Posterior cingulate gyrus (tissue), 11 donors: Measurements from ENCODE around the gene NOVA2.
"Not testable (repeated sequence)": the region's sequence is repeated elsewhere in the genome, so short reads cannot be mapped to it uniquely, and the experiment has no call there.

Source experiments
- DNase-seq, 10 donors: peaks; one replicate each; pipeline versions ENCODE4 v3.0.0 to v3.0.0-alpha.2; 2020 to 2021; ENCODE audit warnings: mixed read lengths in 3 of 10
- intact Hi-C: fragments of 100-400 bp; cut with DNase I; formaldehyde crosslinking; loops from one replicate; pipeline ENCODE4 v1.15.1; 2023

Gene NOVA2

DNA sequence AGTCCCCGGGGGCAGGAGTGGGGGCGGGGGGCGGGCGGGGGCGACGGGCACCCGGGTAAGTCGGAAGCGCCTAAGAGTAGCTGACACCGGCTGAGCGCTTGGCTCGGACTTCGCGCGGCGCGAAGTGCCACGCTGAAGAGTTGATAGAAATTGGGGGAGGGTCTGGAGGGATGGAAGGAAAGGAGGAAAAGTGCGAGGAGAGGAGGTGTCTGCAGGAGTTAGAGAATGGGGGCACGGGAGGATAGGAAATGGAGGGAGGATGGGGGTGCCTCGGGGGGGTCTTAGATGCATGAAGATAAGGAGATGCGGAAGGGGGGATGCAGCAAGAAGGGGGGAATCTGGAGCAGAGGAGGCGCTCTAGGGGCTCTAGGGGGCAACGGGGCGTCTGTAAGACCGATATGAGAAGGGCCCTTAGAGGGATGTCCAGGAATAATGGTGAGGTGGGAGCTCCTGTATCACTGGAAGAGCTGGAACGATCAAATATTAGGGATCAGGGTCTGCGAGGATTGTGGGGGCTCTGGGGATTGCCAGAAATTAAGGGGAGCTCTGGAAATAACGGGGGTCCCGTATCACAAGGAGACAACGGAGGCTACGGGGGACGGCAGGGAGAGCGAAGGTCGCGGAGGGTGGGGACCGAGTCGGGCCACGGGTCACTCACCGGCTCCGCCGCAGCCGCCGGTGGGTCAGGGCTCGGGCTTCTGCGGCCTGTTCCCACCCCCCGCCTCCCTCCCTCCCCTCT is 71.6 kb downstream of the NOVA2 start, which contains the start of gene MYPOP:
Gene MYPOP (minus strand): TSS at position 702 of the 739 bp plus-strand sequence. CDS start 840 bp downstream, outside the sequence.
- intact Hi-C loops, result loop anchor here (2.0 to 10.0 kb wide), 4 partner anchors 15 to 173 kb away; partner anchors contain the start of gene IRF2BP1
- DNase-seq, result peak in 1 of 10 donors; percentile 52

DNA sequence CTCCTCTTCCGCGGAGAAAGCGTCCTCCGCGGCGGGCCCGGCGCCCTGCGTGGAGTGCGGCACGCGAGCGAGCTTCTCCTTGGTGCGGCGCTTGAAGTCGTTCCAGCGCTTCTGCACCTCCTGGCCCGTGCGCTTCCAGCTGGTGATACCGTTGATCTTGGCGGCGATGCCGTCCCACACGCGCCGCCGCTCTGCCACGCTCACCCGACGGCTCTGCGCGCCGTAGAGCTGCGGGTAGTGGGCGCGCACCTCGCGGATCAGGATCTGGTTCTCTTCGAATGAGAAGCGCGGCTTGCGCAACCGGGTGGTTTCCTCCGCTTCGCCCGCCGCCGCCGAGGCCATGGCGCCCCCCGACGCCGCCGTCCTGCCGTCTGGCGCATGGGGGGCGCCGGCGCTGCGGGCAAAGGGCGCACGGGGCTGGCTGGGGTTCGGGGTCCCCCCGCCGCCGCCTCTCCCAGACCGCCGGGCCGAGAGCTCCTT is 72.2 kb downstream of the NOVA2 start:
- peak in 1 of 10 donors; percentile 27 for DNase-seq
- intact Hi-C loops, result loop anchor here (5.0 to 10.0 kb wide), 3 partner anchors 53 to 173 kb away; no protein-coding TSS in a partner anchor

DNA sequence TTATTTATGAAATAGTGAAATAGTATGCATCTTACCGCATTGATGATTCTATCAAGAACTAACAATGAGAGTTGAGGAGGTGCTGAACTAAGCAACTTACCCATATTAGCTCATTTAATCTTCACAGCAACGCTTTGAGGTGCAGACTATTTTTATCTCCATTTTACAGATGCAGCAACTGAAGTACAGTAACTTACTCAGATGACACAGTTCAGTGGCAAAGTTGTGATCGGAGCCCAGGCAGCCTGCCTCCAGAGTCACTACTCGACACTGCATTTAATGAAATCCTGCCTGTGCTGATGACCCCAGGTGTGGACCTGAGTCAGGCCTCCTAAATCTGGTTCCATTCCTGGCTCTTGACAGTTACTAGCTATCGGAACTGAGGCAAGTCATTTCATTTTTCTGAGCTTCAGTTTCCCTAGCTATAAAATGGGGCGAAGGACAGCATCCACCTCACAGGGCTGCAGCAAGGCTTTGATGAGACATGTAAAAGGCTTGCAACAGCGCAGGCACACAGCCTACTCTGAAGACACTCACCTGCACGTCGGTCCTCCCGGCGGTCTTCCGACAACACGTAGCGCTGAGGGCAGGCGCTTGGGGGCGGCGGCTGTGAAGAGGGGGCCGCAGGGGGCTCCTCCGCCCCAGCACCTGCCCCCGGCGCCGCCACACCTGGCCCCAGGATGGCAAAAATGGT is 72.8 kb downstream of the NOVA2 start:
- intact Hi-C loops, result loop anchor here (5.0 to 10.0 kb wide), 3 partner anchors 54 to 174 kb away; no protein-coding TSS in a partner anchor

DNA sequence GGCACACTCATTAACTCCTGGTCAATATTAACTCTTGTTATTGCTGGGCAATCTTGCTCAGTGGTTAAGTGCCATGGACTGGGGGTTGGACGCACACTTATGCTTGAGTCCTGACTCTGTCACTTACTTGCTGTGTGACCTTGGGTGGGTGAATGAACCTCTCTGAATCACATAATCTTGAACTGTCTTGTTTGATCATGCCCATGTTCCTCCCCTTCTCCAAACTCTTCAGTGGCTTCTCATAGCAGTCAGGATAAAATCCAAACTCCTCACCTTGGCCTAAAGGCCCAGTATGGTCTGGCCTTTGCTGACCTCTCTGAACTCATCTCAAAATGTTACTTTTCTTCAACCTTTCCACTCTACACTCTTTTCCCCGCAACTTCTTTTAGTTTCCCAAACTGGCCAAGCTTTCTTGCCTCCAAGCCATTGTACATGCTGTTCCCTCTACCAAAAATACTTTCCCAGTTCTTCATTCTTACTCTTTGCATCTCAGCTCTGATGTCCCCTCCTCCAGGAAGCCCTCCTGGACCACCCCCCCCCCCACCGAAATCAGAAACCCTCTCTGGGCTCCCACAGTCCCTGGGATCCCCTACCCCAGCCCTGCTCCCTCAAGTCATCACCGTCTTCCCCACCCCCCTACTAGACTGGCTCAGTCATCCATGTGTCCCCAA is 73.6 kb downstream of the NOVA2 start:
- DNase-seq, result peak in 1 of 10 donors; percentile 3
- intact Hi-C loops, result loop anchor here (5.0 to 10.0 kb wide), 3 partner anchors 55 to 175 kb away; no protein-coding TSS in a partner anchor

More for the DNA sequence above, 72.8 kb downstream of the NOVA2 start:
- DNase-seq, result peak in 1 of 10 donors; percentile 39

DNA sequence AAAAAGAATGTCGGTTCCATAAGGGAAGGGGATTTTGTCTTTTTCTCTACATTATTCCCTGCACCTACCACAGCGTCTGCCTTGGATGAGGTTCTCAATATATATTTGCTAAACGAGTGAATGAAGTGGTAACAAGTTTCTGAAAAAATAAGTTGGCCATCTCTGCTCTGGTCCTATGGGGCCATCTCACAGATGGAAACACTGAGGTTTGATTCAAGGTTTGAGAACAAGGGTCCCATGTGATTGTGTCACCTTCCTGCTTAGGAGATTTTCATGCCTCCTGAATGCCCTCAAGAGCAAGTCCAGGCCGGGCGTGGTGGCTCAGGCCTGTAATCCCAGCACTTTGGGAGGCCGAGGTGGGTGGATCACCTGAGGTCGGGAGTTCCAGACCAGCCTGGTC is 74.4 kb downstream of the NOVA2 start:
- intact Hi-C loops, result no loop called here
- no peak for DNase-seq

DNA sequence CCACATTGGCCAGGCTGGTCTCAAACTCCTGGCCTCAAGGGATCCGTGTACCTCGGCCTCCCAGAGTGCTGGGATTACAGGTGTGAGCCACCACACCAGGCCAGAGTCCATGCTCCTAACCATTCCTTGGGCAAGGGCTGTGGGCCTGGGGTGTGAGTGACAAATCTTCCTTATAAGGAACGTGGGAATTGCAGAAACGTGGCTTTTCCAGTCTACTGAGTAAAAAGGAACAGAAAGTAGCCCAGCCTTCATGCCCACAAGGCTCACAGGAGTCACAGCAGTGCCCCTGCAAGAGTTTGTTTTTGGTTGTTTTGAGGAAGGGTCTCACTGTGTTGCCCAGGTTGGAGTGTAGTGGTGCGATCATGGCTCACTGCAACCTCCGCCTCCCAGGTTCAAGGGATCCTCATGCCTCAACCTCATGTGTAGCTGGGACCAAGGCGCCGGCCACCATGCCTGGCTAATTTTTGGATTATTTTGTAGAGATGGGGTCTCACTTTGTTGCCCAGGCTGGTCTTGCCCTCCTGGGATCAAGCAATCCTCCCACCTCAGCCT is 76.3 kb downstream of the NOVA2 start:
- intact Hi-C loops, result no loop called here

DNA sequence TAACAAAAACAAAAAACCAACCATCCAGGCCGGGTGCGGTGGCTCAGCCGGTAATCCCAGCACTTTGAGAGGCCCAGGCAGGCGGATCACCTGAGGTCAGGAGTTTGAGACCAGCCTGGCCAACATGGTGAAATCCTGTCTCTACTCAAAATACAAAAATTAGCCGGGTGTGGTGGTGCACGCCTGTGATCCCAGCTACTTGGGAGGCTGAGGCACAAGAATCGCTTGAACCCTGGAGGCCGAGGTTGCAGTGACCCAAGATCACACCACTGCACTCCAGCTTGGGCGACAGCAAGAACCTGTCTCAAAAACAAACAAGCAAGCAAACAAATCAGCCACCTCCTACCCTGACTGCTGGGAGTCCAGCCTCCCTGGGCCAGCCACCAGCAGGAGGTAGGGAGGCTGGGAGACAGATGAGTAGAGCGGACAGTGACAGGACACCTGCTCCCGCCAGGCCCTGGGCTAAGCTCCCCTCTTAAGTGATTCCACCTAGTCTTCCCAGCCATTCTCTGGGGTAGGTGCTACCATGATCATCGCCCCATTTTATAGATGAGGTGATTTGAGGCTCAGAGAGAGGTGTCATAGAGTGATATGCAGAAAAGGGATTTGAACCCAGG is 77.6 kb downstream of the NOVA2 start:
- intact Hi-C loops, DNase-seq: not testable (repeated sequence)

More for the DNA sequence above, 76.3 kb downstream of the NOVA2 start:
- no peak for DNase-seq

DNA sequence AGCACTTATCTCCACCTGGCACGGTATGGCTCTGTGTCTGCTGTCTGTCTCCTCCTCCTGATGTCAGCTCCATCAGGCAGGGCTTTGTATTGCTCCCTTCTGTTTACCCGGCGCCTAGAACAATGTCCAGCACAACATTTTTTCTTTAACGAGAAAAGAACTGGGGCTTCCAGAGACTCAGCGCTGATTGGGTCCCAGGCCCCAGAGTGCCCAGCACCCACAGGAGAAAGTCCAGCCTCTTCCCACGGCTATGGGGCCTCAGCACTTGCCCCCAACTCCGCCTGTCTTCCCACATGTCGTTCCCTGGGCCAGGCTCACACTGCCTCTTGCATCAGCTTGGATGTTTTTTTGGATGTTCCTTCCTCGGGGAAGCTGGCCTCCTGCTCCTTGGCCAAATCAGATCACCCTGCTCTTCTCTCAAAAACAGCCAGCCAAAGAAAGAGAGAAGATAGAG is 78.1 kb downstream of the NOVA2 start:
- DNase-seq, result no peak
- intact Hi-C loops, result no loop called here

DNA sequence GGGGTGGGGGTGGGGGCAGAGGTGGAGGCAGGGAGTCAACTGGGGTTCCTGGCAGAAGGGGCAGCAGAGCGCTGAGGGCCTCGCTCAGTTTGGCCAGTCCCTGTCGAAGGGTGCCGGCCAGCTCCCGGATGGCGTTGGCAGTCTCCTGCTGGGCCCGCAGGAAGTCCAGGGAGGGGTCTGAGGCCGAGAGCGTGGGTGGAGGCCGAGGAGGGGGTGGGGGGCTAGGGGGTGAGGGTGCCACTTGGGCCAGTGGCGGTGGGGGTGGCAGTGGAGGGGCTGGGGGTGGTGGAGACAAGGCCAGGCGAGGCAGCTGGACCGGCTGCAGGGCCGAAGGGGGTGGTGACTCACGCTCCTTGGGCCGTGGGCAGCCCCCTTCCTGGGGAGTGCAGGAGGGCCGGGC is 82.8 kb downstream of the NOVA2 start:
- intact Hi-C loops, result no loop called here
- DNase-seq, result no peak

DNA sequence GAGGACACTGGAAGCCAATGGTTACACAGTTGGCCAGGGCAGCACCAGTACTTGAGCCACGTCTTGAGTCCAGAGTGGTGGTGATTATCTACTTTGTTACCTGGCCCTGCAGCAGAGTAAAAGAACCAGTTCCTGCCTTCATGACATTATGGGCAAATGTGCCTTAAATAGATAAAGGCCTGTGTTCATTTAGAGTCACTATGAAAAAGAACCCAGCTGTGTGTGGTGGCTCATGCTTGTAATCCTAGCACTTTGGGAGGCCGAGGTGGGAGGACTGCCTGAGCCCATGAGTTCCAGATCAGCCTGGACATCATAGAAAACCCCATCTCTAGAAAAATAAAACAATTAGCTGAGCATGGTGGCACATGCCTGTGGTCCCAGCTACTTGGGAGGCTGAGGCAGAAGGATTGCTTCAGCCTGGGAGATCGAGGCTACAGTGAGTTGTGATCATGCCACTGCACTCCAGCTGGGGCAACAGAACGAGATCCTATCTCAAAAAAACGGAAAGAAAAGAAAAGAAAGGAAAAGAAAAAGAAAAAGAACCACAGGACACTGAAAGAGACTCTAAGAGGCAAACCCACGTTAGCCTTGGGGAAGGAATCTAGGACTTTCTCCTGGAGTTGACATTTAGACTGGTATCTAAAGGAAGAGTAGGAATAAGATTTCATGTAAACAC is 84.3 kb downstream of the NOVA2 start:
- intact Hi-C loops, result no loop called here
- no peak for DNase-seq

DNA sequence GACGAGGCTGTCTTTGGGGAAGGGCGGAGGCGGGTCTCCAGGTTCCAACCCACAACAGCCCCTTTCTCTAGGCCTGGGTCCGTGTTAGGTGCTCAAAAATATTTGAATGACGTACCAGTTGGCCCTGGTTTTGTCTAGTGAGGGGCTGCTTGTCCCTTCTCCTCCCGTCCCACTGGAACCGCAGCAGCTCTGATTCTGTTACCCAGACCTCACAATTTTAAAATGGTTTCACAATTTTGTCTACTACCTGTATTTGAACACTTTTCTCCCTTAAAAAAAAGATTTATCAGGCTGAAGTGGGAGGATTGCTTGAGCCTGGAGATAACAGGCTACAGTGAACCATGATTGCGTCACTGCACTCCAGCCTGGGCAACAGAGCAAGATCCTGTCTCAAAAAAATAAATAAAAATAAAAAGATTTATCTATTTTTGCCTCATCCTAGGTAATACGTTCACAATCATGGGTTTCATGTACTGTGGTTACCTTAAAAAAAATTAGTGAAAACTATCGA is 86.4 kb downstream of the NOVA2 start:
- no peak for DNase-seq
- intact Hi-C loops, result loop anchor here (2.0 kb wide), 3 partner anchors 16 to 130 kb away; partner anchors contain the start of genes MYPOP and SYMPK

DNA sequence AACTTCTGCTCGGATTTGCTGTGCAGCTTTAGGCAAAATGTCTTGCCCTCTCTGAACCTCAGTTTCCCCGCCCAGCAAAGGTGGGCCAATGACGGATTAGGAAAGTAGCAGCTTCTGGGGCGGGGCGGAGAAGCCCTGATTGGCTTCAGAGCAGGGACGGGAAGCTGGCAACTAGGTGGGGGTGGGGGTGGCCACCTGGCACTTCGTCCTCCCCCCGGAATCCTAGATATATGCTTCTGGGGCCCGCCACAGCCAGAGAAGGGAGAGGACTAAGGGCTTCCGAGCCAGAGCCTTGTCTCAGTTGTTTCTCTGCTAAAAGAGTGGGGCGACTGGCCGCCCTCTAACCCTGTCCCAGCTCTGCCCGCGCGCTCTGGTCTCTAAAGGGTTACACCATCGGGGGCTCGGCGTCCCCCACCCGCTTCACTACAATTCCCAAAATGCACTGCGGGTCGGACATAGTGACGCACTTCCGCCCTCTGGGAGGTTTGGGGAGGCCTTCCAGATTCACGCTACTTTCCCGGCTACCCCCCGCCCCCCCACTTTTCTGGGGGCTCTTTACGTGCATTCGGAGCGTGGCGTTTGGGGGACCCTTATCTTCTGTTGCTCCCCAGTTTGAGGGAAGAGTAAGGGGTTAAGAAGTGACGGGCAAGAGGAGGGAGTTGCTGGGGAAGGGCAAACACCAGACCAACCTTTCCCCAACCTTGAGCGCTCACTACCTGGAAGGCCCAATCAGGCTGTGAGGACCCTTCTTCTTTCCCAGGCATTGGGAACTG is 87.1 kb downstream of the NOVA2 start:
- intact Hi-C loops, result loop anchor here (2.0 kb wide), 3 partner anchors 16 to 130 kb away; partner anchors contain the start of genes MYPOP and SYMPK

DNA sequence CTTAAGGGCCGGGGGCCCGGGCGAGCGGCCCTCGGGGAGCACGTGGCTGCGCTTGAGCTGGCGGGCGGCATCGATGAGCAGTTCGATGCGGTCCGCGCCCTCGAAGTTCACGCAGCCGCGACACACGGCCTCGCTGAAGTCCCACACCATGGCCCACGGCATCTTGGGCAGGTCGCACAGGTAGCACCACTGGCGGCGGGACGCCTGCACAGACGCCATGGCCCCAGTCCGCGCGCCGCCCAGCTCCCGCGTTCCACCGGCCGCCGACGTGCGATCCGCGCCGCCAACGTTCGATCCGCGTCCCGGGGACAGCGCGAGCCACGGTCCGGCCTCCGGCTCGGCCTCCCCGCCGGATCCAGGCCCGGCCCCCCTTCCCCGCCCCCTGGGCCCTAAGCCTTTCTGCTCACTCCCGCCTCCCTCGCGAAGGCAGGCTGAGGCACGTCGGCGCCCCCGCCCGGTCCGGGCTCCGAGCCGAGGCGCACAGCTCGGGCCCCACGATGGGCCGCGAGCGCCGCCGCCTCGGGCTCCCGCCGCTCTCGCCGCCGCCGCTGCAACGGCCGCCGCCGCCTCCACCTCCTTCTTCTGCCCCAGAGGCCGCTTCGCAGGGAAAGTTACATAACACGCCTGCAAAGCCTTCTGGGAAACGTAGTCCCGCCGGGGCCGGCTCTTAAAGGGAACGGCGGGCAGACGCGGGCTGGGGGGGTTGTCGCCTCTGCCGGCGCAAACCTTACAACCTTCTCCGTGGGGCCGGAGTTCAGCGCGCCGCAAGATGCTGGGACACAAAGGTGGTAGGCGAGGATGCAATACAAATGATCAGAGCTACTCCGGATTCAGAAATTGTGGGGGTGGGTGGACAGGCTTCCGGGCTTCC is 87.9 kb downstream of the NOVA2 start, which contains the start of gene IRF2BP1:
Gene IRF2BP1 (minus strand): TSS at position 586 of the 871 bp plus-strand sequence. CDS start 367 bp downstream, at position 219.
- intact Hi-C loops, result loop anchor here (2.0 kb wide), 3 partner anchors 17 to 131 kb away; partner anchors contain the start of genes MYPOP and SYMPK
- peak; percentile 87 to 99 (median 92) for DNase-seq

More for the DNA sequence above, 87.1 kb downstream of the NOVA2 start:
- peak; percentile 86 to 98 (median 90) for DNase-seq

DNA sequence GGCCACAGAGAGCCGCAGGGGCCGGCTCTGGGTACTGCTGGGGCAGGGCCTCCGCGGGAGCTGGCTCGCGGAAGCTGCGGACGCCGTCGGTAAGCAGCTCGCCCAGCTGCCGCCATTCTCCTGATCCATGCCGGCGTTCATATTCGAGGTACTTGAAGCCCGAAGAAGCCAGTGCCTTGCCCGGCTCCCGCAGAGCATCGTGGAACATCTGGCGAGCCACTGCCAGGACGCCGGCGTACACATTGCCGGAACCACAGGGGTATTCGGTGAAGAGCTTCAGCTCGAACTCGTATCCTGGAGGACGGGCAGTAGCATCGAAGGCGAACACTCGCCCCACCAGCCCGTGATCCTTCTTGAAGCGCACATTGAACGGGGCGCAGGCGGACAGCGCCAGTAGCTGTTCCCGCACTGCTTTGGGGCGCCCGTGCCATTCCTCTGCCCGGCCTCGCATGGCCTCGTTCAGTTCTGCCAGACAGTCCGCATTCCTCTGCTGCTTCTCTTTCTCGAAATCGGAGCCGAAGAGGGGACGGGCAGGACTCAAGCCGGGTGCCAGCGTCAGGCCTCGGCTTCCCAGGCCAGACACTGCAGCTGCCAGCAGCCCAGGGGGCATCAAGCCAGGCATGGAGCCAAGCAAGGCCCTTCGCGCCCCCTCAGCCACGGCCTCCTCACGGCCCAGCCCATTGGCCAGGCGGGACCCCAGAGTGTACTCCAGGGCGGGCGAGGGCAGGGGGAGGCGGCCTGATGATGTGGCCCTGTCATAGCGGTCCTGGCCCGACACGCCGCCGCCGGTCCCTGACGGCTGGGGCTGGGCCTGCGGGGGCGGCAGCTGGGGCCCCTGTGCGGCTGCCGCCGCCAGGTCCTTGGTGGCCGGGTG is 88.7 kb downstream of the NOVA2 start:
- DNase-seq, result no peak
- intact Hi-C loops, result no loop called here

DNA sequence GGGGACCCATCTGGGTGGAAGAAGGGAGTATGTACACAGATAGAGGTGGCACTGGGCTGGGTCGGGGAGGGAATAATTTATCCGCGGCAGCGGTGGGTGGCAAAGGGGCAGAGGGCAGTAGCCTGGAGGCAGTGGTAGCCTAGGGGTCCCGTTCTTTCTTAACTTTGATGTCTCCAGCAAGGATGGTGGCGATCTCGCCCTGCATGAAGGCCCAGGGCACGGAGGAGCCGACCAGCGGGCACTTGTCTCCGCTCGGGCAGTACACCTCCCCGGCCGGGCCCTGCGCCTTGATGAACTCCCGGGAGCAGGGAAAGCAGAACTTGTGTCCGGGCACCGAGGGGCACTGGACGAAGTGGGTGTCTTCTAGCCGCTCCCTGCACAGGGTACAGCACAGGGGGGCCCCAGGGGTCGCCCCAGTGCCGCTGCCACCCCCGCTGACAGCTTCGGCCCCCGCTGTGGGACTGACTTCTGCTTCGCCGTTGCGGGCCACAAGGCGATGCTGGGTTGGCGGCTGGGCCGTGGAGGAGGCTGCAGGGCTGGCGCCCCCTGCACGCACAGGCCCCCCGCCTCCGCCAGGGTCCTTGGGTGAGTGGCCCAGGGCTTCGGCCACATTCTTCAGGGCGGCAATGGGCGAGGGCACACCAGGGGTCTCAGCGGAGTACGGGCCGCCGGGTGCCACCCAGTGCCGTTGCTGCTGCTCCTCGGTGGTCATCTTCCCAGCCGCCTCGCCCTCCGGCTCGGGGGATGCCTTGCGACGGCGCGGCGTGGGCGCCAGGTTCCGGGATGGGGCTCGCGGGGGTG is 89.6 kb downstream of the NOVA2 start:
- DNase-seq, result peak in 1 of 10 donors; percentile 87
- intact Hi-C loops, result no loop called here
